IPS DF 19.7 (cell line): Measurements from ENCODE around the gene DAND5.
"Not testable (repeated sequence)": the region's sequence is repeated elsewhere in the genome, so short reads cannot be mapped to it uniquely, and the experiment has no call there.

Experiments
- DNase-seq: peaks from one replicate; pipeline ENCODE4 v3.0.0-alpha.2; 2013; ENCODE audit warnings: low read depth, low spot score

The DAND5 gene

GRCh38 chr19:12946092-12946721 is 23.2 kb upstream of the DAND5 start:
- DNase-seq, result no peak

- DNase-seq, result no peak
Observed at GRCh38 chr19:12946731-12947496, 22.5 kb upstream of the DAND5 start.

- no peak for DNase-seq
Observed at GRCh38 chr19:12947702-12948611, 21.4 kb upstream of the DAND5 start.

- DNase-seq, result no peak
Observed at GRCh38 chr19:12948612-12949362, 20.6 kb upstream of the DAND5 start.

GRCh38 chr19:12949363-12950283 is 19.8 kb upstream of the DAND5 start:
- no peak for DNase-seq

- DNase-seq, result not testable (repeated sequence)
Observed at GRCh38 chr19:12952050-12952449, 17.3 kb upstream of the DAND5 start.

GRCh38 chr19:12952488-12953137 is 16.8 kb upstream of the DAND5 start:
- DNase-seq, result no peak

- DNase-seq, result no peak
Observed at GRCh38 chr19:12953138-12953798, 16.1 kb upstream of the DAND5 start.

- no peak for DNase-seq
Observed at GRCh38 chr19:12953799-12954611, 15.4 kb upstream of the DAND5 start.

GRCh38 chr19:12954612-12954962 is 14.8 kb upstream of the DAND5 start:
- DNase-seq, result no peak

GRCh38 chr19:12955575-12955974 is 13.8 kb upstream of the DAND5 start:
- not testable (repeated sequence) for DNase-seq

- no peak for DNase-seq
Observed at GRCh38 chr19:12955996-12956395, 13.4 kb upstream of the DAND5 start.

GRCh38 chr19:12956446-12957388 is 12.7 kb upstream of the DAND5 start, which contains the start of gene GADD45GIP1:
Gene GADD45GIP1, minus strand, starts transcription at chr19:12957223. Its CDS starts 11 bp downstream, at chr19:12957212.
- no peak for DNase-seq

GRCh38 chr19:12957389-12957952 is 11.9 kb upstream of the DAND5 start:
- not testable (repeated sequence) for DNase-seq

- DNase-seq, result no peak
Observed at GRCh38 chr19:12959481-12959880, 9.9 kb upstream of the DAND5 start.

GRCh38 chr19:12965017-12965811 is 4.2 kb upstream of the DAND5 start:
- DNase-seq, result no peak
